SK-N-SH (cell line): ENCODE results near the gene MMAB.

Experiments used
- CHD2 ChIP-seq: fragments of 150-350 bp; IDR thresholded peaks from 2 replicates; pipeline ENCODE4 v1.6.1; 2018; ENCODE audit warnings: low read length; ENCODE audit not compliant: partially characterized antibody
- EZH2phosphoT487 ChIP-seq: fragments of 200-600 bp; sonication (generic); IDR thresholded peaks from 2 replicates; pipeline ENCODE4 v1.6.1; 2017; ENCODE audit warnings: low read depth, mixed run types, mild to moderate bottlenecking, antibody characterized with exemption, moderate library complexity, borderline replicate concordance
- FOXM1 ChIP-seq: IDR thresholded peaks from 2 replicates; pipeline ENCODE4 v1.4.0; 2012; ENCODE audit warnings: low read depth, mild to moderate bottlenecking
- NRF1 ChIP-seq: IDR thresholded peaks from 2 replicates; pipeline ENCODE4 v1.6.1; 2012; ENCODE audit warnings: low read depth, mild to moderate bottlenecking, low read length
- TAF1 ChIP-seq: IDR thresholded peaks from 2 replicates; pipeline ENCODE4 v1.6.1; 2012; ENCODE audit warnings: low read depth, mild to moderate bottlenecking, low read length, moderate library complexity, borderline replicate concordance
- TCF12 ChIP-seq: IDR thresholded peaks from 2 replicates; pipeline ENCODE4 v1.4.0; 2012
- TF ChIP-seq, protein P1 (sequence below): fragments of 200-600 bp; sonication (generic); IDR thresholded peaks from 2 replicates; pipeline ENCODE4 v1.6.1; 2017; ENCODE audit warnings: antibody characterized with exemption, mild to moderate bottlenecking, moderate library complexity
- TF ChIP-seq, protein P2 (sequence below): IDR thresholded peaks from 2 replicates; pipeline ENCODE4 v1.6.1; 2012; ENCODE audit warnings: mild to moderate bottlenecking, low read depth, low read length, moderate library complexity

DNA sequence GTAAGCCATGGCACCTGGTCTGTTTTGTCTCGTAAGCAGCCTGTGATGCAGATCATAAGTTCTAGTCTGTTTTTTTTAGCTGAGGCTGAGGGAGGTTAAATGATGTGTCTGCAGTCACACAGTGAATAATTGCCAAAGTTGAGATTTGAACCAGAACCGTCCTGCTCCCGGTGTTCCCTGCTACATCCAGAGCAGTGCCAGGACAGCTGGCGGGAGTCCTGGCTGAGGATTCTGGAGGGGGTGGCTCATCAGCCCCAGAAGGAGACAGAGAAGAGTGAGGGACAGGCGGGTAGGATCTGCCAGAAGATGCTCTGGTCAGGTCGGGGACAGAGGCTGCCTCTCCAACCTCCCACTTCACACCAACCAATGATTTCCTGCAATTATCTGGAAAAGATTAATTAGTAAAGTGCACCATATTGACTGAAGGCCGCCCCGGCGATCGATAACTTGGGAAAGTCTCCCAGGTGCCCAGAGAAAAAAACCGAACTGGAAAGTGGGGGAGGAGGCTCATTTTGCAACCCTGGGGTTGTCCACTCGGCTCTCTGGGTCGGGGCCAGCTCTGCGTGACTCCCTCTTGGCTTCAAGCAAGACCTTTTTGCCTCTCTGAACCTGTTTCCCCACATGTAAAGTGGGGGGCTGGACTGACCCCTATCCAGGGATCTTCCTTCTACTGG, 42.4 kb upstream of the MMAB start:
- TF ChIP-seq, protein P1, sequence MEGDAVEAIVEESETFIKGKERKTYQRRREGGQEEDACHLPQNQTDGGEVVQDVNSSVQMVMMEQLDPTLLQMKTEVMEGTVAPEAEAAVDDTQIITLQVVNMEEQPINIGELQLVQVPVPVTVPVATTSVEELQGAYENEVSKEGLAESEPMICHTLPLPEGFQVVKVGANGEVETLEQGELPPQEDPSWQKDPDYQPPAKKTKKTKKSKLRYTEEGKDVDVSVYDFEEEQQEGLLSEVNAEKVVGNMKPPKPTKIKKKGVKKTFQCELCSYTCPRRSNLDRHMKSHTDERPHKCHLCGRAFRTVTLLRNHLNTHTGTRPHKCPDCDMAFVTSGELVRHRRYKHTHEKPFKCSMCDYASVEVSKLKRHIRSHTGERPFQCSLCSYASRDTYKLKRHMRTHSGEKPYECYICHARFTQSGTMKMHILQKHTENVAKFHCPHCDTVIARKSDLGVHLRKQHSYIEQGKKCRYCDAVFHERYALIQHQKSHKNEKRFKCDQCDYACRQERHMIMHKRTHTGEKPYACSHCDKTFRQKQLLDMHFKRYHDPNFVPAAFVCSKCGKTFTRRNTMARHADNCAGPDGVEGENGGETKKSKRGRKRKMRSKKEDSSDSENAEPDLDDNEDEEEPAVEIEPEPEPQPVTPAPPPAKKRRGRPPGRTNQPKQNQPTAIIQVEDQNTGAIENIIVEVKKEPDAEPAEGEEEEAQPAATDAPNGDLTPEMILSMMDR: no peak
- TF ChIP-seq EZH2phosphoT487 (no peak), TAF1 (no peak), TCF12 (no peak), CHD2 (no peak), FOXM1 (no peak), NRF1 (no peak)
- TF ChIP-seq, protein P2, sequence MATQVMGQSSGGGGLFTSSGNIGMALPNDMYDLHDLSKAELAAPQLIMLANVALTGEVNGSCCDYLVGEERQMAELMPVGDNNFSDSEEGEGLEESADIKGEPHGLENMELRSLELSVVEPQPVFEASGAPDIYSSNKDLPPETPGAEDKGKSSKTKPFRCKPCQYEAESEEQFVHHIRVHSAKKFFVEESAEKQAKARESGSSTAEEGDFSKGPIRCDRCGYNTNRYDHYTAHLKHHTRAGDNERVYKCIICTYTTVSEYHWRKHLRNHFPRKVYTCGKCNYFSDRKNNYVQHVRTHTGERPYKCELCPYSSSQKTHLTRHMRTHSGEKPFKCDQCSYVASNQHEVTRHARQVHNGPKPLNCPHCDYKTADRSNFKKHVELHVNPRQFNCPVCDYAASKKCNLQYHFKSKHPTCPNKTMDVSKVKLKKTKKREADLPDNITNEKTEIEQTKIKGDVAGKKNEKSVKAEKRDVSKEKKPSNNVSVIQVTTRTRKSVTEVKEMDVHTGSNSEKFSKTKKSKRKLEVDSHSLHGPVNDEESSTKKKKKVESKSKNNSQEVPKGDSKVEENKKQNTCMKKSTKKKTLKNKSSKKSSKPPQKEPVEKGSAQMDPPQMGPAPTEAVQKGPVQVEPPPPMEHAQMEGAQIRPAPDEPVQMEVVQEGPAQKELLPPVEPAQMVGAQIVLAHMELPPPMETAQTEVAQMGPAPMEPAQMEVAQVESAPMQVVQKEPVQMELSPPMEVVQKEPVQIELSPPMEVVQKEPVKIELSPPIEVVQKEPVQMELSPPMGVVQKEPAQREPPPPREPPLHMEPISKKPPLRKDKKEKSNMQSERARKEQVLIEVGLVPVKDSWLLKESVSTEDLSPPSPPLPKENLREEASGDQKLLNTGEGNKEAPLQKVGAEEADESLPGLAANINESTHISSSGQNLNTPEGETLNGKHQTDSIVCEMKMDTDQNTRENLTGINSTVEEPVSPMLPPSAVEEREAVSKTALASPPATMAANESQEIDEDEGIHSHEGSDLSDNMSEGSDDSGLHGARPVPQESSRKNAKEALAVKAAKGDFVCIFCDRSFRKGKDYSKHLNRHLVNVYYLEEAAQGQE: no peak
